Stomach (tissue), 4 donors: ENCODE results near the gene SVIL.
"Not testable (repeated sequence)": the region's sequence is repeated elsewhere in the genome, so short reads cannot be mapped to it uniquely, and the experiment has no call there.

Experiments
- EP300 ChIP-seq: sonication (generic); formaldehyde crosslinking; IDR thresholded peaks from one replicate; pipeline ENCODE4 v1.6.1; 2017; ENCODE audit warnings: antibody characterized with exemption
- TF ChIP-seq, protein P1 (sequence below), 7 experiments: fragments of 450-650 bp in 4 of 7; fragments of 200-600 bp in 3 of 7; sonication (generic) in 3 of 7; IDR thresholded peaks; one replicate each; pipeline ENCODE4 v1.5.1; 2016 to 2019; ENCODE audit warnings: antibody characterized with exemption in 7 of 7, control low read depth in 2 of 7, mild to moderate bottlenecking in 1 of 7

DNA sequence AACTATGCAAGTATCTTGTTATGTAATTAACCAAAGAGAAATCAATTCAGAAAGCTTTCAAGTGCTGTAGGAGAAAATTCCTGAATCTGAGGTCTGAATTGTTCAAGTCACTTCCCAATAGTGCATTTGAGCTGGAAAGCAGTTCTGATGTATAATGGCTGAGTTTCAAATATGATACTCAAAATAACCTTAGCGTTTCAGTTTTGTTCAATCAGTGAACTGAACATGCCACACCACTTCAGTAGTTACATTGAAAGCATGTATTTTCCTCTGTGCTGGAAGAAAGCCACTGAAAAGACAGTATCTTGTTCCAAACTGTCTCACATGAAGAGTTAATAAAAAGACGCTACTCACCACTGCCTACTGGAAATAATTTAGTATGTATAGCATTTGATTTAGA is 64.5 kb downstream of the SVIL start:
- TF ChIP-seq, protein P1, sequence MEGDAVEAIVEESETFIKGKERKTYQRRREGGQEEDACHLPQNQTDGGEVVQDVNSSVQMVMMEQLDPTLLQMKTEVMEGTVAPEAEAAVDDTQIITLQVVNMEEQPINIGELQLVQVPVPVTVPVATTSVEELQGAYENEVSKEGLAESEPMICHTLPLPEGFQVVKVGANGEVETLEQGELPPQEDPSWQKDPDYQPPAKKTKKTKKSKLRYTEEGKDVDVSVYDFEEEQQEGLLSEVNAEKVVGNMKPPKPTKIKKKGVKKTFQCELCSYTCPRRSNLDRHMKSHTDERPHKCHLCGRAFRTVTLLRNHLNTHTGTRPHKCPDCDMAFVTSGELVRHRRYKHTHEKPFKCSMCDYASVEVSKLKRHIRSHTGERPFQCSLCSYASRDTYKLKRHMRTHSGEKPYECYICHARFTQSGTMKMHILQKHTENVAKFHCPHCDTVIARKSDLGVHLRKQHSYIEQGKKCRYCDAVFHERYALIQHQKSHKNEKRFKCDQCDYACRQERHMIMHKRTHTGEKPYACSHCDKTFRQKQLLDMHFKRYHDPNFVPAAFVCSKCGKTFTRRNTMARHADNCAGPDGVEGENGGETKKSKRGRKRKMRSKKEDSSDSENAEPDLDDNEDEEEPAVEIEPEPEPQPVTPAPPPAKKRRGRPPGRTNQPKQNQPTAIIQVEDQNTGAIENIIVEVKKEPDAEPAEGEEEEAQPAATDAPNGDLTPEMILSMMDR (IDR thresholded peaks at IDR 0.05) = not testable (repeated sequence)
- not testable (repeated sequence) for TF ChIP-seq EP300
